ENCODE data around the gene NOC4L.

DNA sequence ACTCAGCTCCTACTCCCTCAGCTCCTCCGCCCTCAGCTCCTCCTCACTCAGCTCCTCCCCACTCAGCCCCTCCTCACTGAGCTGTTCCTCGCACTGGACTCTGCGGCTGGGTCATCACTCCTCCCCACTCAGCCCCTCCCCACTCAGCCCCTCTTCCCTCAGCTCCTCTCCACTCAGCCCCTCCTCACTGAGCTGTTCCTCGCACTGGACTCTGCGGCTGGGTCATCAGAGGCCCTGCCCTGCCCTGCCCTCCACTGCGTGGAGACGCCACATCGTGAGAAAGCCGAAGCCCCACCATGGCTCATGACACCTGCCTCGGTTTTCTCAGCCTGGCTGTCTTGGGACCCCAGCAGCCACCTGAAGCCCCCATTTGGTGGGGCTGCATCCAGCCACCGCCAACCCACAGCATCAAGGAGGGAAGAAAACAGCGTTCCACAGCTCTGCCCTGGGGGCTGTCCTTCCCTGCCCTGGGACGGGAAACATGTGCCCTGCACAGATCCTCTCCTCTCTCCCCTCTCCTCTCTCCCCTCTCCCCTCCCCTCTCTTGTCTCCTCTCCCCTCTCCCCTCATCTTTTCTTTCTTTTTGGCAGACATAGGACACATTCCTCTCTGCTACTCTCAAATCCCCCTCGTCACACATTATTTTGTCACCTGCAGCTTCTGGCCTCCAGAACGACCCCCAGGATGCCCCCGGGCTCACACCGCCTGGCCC is 17.7 kb downstream of the NOC4L start:
- TF ChIP-seq, protein P1, sequence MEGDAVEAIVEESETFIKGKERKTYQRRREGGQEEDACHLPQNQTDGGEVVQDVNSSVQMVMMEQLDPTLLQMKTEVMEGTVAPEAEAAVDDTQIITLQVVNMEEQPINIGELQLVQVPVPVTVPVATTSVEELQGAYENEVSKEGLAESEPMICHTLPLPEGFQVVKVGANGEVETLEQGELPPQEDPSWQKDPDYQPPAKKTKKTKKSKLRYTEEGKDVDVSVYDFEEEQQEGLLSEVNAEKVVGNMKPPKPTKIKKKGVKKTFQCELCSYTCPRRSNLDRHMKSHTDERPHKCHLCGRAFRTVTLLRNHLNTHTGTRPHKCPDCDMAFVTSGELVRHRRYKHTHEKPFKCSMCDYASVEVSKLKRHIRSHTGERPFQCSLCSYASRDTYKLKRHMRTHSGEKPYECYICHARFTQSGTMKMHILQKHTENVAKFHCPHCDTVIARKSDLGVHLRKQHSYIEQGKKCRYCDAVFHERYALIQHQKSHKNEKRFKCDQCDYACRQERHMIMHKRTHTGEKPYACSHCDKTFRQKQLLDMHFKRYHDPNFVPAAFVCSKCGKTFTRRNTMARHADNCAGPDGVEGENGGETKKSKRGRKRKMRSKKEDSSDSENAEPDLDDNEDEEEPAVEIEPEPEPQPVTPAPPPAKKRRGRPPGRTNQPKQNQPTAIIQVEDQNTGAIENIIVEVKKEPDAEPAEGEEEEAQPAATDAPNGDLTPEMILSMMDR (IDR thresholded peaks at IDR 0.05): no peak
- no peak for TF ChIP-seq ZFX (IDR thresholded peaks at IDR 0.05; ENCODE audit: borderline replicate concordance)
